HCT116 (cell line): ENCODE results near the gene PLCB2. TPM values are rescaled to one million over a fixed set of nuclear protein-coding genes. Genes with fewer than 3 reads are reported as not detected.

ENCODE experiments used
- ATAC-seq: fragments of 200-7000 bp; cut with Tn5 transposase; 2 replicates; pipeline ENCODE4 v1.9.1; 2020; ENCODE audit warnings: mild to moderate bottlenecking, moderate library complexity
- BruUV-seq: library from RNA; stranded (reverse); fragments of 400-500 nt; replicated peaks from 2 replicates; lab custom pipeline; 2021; lab: Mats Ljungman, UMichigan
- CTCF ChIA-PET: fragments of 300-600 bp; sonication (Branson Sonifier 250); formaldehyde crosslinking; loops from one replicate; lab custom pipeline; 2021; ENCODE audit warnings: antibody characterized with exemption; lab: Charles Lee
- POLR2A ChIA-PET: fragments of 300-600, 350-600 bp; sonication (Branson Sonifier 250); formaldehyde crosslinking; loops from one replicate; lab custom pipeline; 2021; ENCODE audit warnings: antibody characterized with exemption; lab: Charles Lee
- RAD21 ChIA-PET, 2 experiments: fragments of 300-600 bp; sonication (Branson Sonifier 250); formaldehyde crosslinking; loops; one replicate each; lab custom pipeline; 2023; ENCODE audit warnings: low total read pairs in 2 of 2; ENCODE audit not compliant: uncharacterized antibody in 2 of 2, unreplicated experiment in 2 of 2, low non-redundant PET in 1 of 2; lab: Charles Lee
- DNase-seq: peaks from one replicate; pipeline ENCODE4 v3.0.0-alpha.2; 2010; ENCODE audit warnings: low read depth, low spot score
- H2AFZ ChIP-seq: fragments of 200-600 bp; shearing (Covaris generic), sonication (generic); 2 replicates; pipeline ENCODE4 v1.6.1; 2017; ENCODE audit warnings: low read depth, mixed run types, mixed read lengths, antibody characterized with exemption, low read length; ENCODE audit not compliant: poor library complexity, severe bottlenecking
- H3K27ac ChIP-seq: 2 replicates; pipeline ENCODE4 v1.5.1; 2012; ENCODE audit warnings: low read depth, low read length
- H3K27me3 ChIP-seq: fragments of 200-600 bp; sonication (generic); 2 replicates; pipeline ENCODE4 v1.6.1; 2016; ENCODE audit warnings: mixed run types, low read length, mixed read lengths; ENCODE audit not compliant: insufficient read depth
- H3K36me3 ChIP-seq, 2 experiments: fragments of 200-500 bp in 1 of 2; fragments of 200-600 bp in 1 of 2; sonication (Bioruptor generic) in 1 of 2; sonication (generic) in 1 of 2; 2 replicates each; pipeline versions ENCODE4 v1.5.1 to v1.6.1; 2014 to 2016; ENCODE audit warnings: low read length in 2 of 2, inconsistent platforms in 1 of 2, mixed read lengths in 1 of 2, mixed run types in 1 of 2; ENCODE audit not compliant: insufficient read depth in 2 of 2, control insufficient read depth in 1 of 2
- H3K4me1 ChIP-seq, 2 experiments: fragments of 200-600 bp in 1 of 2; sonication (generic) in 1 of 2; 2 replicates each; pipeline versions ENCODE4 v1.5.1 to v1.6.1; 2012 to 2017; ENCODE audit warnings: low read length in 2 of 2, inconsistent platforms in 1 of 2, mild to moderate bottlenecking in 1 of 2, mixed read lengths in 1 of 2, mixed run types in 1 of 2, moderate library complexity in 1 of 2; ENCODE audit not compliant: insufficient read depth in 2 of 2, control insufficient read depth in 1 of 2
- H3K4me2 ChIP-seq: fragments of 200-600 bp; sonication (generic); 2 replicates; pipeline ENCODE4 v1.6.1; 2017; ENCODE audit warnings: mixed run types, low read length, mixed read lengths
- H3K4me3 ChIP-seq, 2 experiments: fragments of 200-600 bp in 1 of 2; sonication (generic) in 1 of 2; replicated peaks in 1 of 2; 2 replicates each; pipeline ENCODE4 v1.5.1; 2011 to 2016; ENCODE audit warnings: low read length in 2 of 2, control low read depth in 1 of 2, low read depth in 1 of 2, mild to moderate bottlenecking in 1 of 2, mixed read lengths in 1 of 2, mixed run types in 1 of 2
- H3K79me2 ChIP-seq: fragments of 200-600 bp; sonication (generic); 2 replicates; pipeline ENCODE4 v1.6.1; 2017; ENCODE audit warnings: mild to moderate bottlenecking, mixed run types, low read length, moderate library complexity, mixed read lengths; ENCODE audit not compliant: insufficient read depth
- H3K9ac ChIP-seq: fragments of 200-600 bp; sonication (generic); 2 replicates; pipeline ENCODE4 v1.6.1; 2016; ENCODE audit warnings: low read length, mixed read lengths
- H3K9me2 ChIP-seq: fragments of 200-600 bp; sonication (generic), shearing (Covaris generic); 2 replicates; pipeline ENCODE4 v1.6.1; 2017; ENCODE audit warnings: mixed run types, mild to moderate bottlenecking, moderate library complexity; ENCODE audit not compliant: insufficient read depth
- H3K9me3 ChIP-seq, 2 experiments: fragments of 200-500 bp in 1 of 2; fragments of 200-600 bp in 1 of 2; sonication (Bioruptor generic) in 1 of 2; sonication (generic) in 1 of 2; 2 replicates each; pipeline ENCODE4 v1.6.1; 2014 to 2017; ENCODE audit warnings: low read length in 2 of 2, mixed read lengths in 2 of 2, inconsistent platforms in 1 of 2, low read depth in 1 of 2, mild to moderate bottlenecking in 1 of 2, mixed run types in 1 of 2, moderate library complexity in 1 of 2; ENCODE audit not compliant: control insufficient read depth in 1 of 2, insufficient read depth in 1 of 2
- H4K20me1 ChIP-seq: fragments of 200-600 bp; sonication (generic), shearing (Covaris generic); 2 replicates; pipeline ENCODE4 v1.6.1; 2017; ENCODE audit warnings: mixed run types, mild to moderate bottlenecking, moderate library complexity; ENCODE audit not compliant: insufficient read depth
- CEBPB ChIP-seq: IDR thresholded peaks from 2 replicates; pipeline ENCODE4 v1.6.1; 2012; ENCODE audit warnings: low read depth
- CTCF ChIP-seq, 3 experiments: fragments of 200-600 bp in 1 of 3; sonication (generic) in 1 of 3; IDR thresholded peaks in 2 of 3; conservative IDR thresholded peaks in 1 of 3; 2 replicates each; pipeline ENCODE4 v1.5.1; 2012 to 2017; ENCODE audit warnings: low read depth in 2 of 3, low read length in 2 of 3, antibody characterized with exemption in 1 of 3, borderline replicate concordance in 1 of 3, control low read depth in 1 of 3, mild to moderate bottlenecking in 1 of 3, mixed read lengths in 1 of 3, mixed run types in 1 of 3, moderate library complexity in 1 of 3; ENCODE audit not compliant: insufficient read depth in 1 of 3
- EGR1 ChIP-seq: IDR thresholded peaks from 2 replicates; pipeline ENCODE4 v1.6.1; 2012; ENCODE audit warnings: low read depth
- ELF1 ChIP-seq: IDR thresholded peaks from 2 replicates; pipeline ENCODE4 v1.6.1; 2012; ENCODE audit warnings: low read depth, borderline replicate concordance
- EZH2phosphoT487 ChIP-seq: fragments of 200-600 bp; IDR thresholded peaks from 2 replicates; pipeline ENCODE4 v1.6.1; 2018; ENCODE audit warnings: antibody characterized with exemption, borderline replicate concordance
- FOSL1 ChIP-seq: IDR thresholded peaks from 2 replicates; pipeline ENCODE4 v1.6.1; 2012; ENCODE audit warnings: low read depth
- POLR2AphosphoS5 ChIP-seq: IDR thresholded peaks from 2 replicates; pipeline ENCODE4 v1.6.1; 2011; ENCODE audit warnings: mild to moderate bottlenecking, low read depth, low read length, moderate library complexity
- RAD21 ChIP-seq: IDR thresholded peaks from 2 replicates; pipeline ENCODE4 v1.6.1; 2012; ENCODE audit warnings: low read depth, mild to moderate bottlenecking
- SIN3A ChIP-seq: IDR thresholded peaks from 2 replicates; pipeline ENCODE4 v1.6.1; 2012; ENCODE audit warnings: low read depth
- SP1 ChIP-seq: IDR thresholded peaks from 2 replicates; pipeline ENCODE4 v1.6.1; 2012; ENCODE audit warnings: low read depth
- TCF7L2 ChIP-seq: IDR thresholded peaks from 2 replicates; pipeline ENCODE4 v1.7.0; 2011; ENCODE audit warnings: borderline replicate concordance, inconsistent platforms; ENCODE audit not compliant: insufficient read depth, insufficient read length; ENCODE audit errors: extremely low read depth
- YY1 ChIP-seq: IDR thresholded peaks from 2 replicates; pipeline ENCODE4 v1.6.1; 2011; ENCODE audit warnings: low read length, low read depth, moderate library complexity, mild to moderate bottlenecking; ENCODE audit not compliant: insufficient replicate concordance; ENCODE audit errors: extremely low read depth
- ZBTB33 ChIP-seq: IDR thresholded peaks from 2 replicates; pipeline ENCODE4 v1.6.1; 2011; ENCODE audit warnings: mild to moderate bottlenecking, low read length, moderate library complexity; ENCODE audit not compliant: insufficient replicate concordance; ENCODE audit errors: extremely low read depth
- intact Hi-C: fragments of 100-400 bp; cut with micrococcal nuclease; formaldehyde crosslinking; loops from 2 replicates; pipeline ENCODE4 v1.10.0; 2022
- total RNA-seq: library from RNA; stranded (reverse); gene quantifications from one replicate; pipeline ENCODE4 v1.2.1, GENCODE V29; 2021; ENCODE audit not compliant: unreplicated experiment

The PLCB2 gene
- total RNA-seq, 1 experiment from 2014 or later: 2.8 TPM

GRCh38 chr15:40292246-40292645 lies 15.5 kb downstream of the PLCB2 start:
- BruUV-seq: no TSS peak
- ChIA-PET RAD21 (interaction anchor here in 1 of 2 experiments (1.4 kb wide), 1 partner anchor 18 kb away, joined by 3 read pairs; no protein-coding TSS in a partner anchor), POLR2A (no interaction called here), CTCF (interaction anchor here (1.5 kb wide), 1 partner anchor 18 kb away, joined by 4 read pairs; no protein-coding TSS in a partner anchor)
- H3K4me3 ChIP-seq: no peak overlapping the region
- intact Hi-C loops: no loop called here
- peak overlapping the region; percentile 84; the same call in 1 of the 2 replicates for H3K4me2 ChIP-seq
- no peak for TF ChIP-seq CEBPB
- no peak for TF ChIP-seq YY1
- TF ChIP-seq TCF7L2: no peak
- TF ChIP-seq FOSL1: no peak
- no peak for TF ChIP-seq SP1
- TF ChIP-seq CTCF (IDR thresholded peaks at IDR 0.05 in 2 of 3, conservative IDR thresholded peaks at IDR 0.05 in 1 of 3; ENCODE audit: borderline replicate concordance in 1 of 3, insufficient read depth in 1 of 3, low read depth in 2 of 3, low read length in 2 of 3): no peak
- no peak for TF ChIP-seq POLR2AphosphoS5
- TF ChIP-seq SIN3A: no peak
- no peak for TF ChIP-seq ELF1
- no peak for TF ChIP-seq RAD21
- TF ChIP-seq EGR1: no peak
- no peak for TF ChIP-seq EZH2phosphoT487
- no peak for TF ChIP-seq ZBTB33
- no peaks in the 10 kb centered on the region for H3K36me3 ChIP-seq
- no peaks in the 10 kb centered on the region for H3K9me3 ChIP-seq
- H2AFZ ChIP-seq: no peak overlapping the region
- peaks cover 43 to 46% of the 10 kb centered on the region in 2 experiments for H3K4me1 ChIP-seq
- no peaks in the 10 kb centered on the region for H4K20me1 ChIP-seq
- H3K27ac ChIP-seq: no peak overlapping the region
- H3K27me3 ChIP-seq: no peaks in the 10 kb centered on the region
- H3K79me2 ChIP-seq: no peaks in the 10 kb centered on the region
- no peak for ATAC-seq
- no peak for DNase-seq
- H3K9ac ChIP-seq: no peak overlapping the region
- no peaks in the 10 kb centered on the region for H3K9me2 ChIP-seq
